Small intestine (tissue), 7 donors: ENCODE results near the gene TRIM58. TPM values are rescaled to one million over a fixed set of nuclear protein-coding genes. Genes with fewer than 3 reads are reported as not detected.

Source experiments
- DNase-seq, 2 donors: peaks; one replicate each; pipeline versions ENCODE4 v3.0.0 to v3.0.0-alpha.2; 2013
- FAIRE-seq: peaks from 2 replicates; lab custom pipeline; 2012; peaks lifted over from hg19 to GRCh38; lab: Jason Lieb, UNC
- H3K27ac ChIP-seq, 3 donors: one replicate each; pipeline ENCODE4 v1.5.1; 2013; ENCODE audit warnings: low read length in 2 of 3, mild to moderate bottlenecking in 2 of 3, control low read depth in 1 of 3, inconsistent platforms in 1 of 3, low read depth in 1 of 3, moderate library complexity in 1 of 3
- H3K27me3 ChIP-seq, 3 donors: one replicate each; pipeline ENCODE4 v1.6.1; 2013; ENCODE audit warnings: low read length in 3 of 3, inconsistent platforms in 1 of 3; ENCODE audit not compliant: control insufficient read depth in 3 of 3, insufficient read depth in 3 of 3
- H3K36me3 ChIP-seq, 3 donors: one replicate each; pipeline ENCODE4 v1.6.1; 2013; ENCODE audit warnings: low read length in 3 of 3, inconsistent platforms in 1 of 3, low read depth in 1 of 3, mild to moderate bottlenecking in 1 of 3, moderate library complexity in 1 of 3; ENCODE audit not compliant: control insufficient read depth in 3 of 3, insufficient read depth in 2 of 3
- H3K4me1 ChIP-seq, 3 donors: one replicate each; pipeline ENCODE4 v1.6.1; 2013; ENCODE audit warnings: low read length in 2 of 3, inconsistent platforms in 1 of 3, low read depth in 1 of 3, mild to moderate bottlenecking in 1 of 3, moderate library complexity in 1 of 3; ENCODE audit not compliant: control insufficient read depth in 3 of 3, insufficient read depth in 2 of 3
- H3K4me3 ChIP-seq, 3 donors: one replicate each; pipeline ENCODE4 v1.5.1; 2013; ENCODE audit warnings: low read length in 3 of 3, control low read depth in 1 of 3, inconsistent platforms in 1 of 3, low read depth in 1 of 3, mild to moderate bottlenecking in 1 of 3, moderate library complexity in 1 of 3
- H3K9me3 ChIP-seq, 2 donors: one replicate each; pipeline ENCODE4 v1.6.1; 2013; ENCODE audit warnings: low read depth in 1 of 2, low read length in 1 of 2; ENCODE audit not compliant: control insufficient read depth in 2 of 2, insufficient read depth in 1 of 2
- WGBS, 3 donors: extraction: QIAGEN DNeasy Blood & Tissue Kit; methylation state at CpG; one replicate each; pipeline ENCODE4 v1.1.7; 2013; 5-methylcytosine and 5-hydroxymethylcytosine counted together
- polyA plus RNA-seq, 4 donors: library from polyadenylated mRNA; stranded (reverse) in 3 of 4; unstranded in 1 of 4; fragments of 200-250 nt in 3 of 4; fragments of 120-200 nt in 1 of 4; gene quantifications; one replicate each; pipeline versions ENCODE4 v1.2.1 to v1.2.3, GENCODE V29; 2013
- donor health status: healthy with polysubstance abuse.
- donor health status: control.
- donor health status: control.
- donor health status: Bipolar disorder and iron deficiency.
- donor health status: healthy.

TRIM58 gene
- polyA plus RNA-seq, 4 donors: 0.37 to 1.0 TPM; not detected in 2

DNA sequence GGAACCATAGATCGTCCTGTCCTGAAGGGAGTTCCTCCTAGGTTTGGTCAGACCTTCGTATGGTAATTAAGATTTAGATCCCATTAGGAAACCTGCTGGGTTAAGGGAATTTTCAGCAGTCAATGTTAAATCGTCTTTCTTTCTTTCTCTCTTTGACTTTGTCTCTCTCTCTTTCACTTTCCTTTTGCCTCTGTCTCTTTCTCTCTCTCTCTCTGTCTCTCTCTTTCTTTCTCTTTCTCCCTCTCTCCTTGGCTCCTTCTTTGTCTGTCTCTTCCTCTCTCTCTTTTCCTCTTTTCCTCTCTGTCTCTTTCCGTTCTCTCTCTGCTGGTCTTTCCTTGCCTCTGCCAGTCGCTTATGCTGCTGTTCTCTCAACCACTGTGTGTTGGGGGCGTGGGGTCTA lies 47.1 kb downstream of the TRIM58 start:
- FAIRE-seq: no peak
- WGBS, 3 donors: 72 to 84% (median 79%) methylated on average over 6 of the region's 6 CpGs
- no peaks in the 10 kb centered on the region for H3K27me3 ChIP-seq
- no peak overlapping the region for H3K4me3 ChIP-seq
- H3K27ac ChIP-seq: no peak overlapping the region
- DNase-seq: no peak
- peaks cover 0 to 24% of the 10 kb centered on the region in 2 donors for H3K9me3 ChIP-seq
- no peaks in the 10 kb centered on the region for H3K36me3 ChIP-seq
- H3K4me1 ChIP-seq: no peaks in the 10 kb centered on the region

DNA sequence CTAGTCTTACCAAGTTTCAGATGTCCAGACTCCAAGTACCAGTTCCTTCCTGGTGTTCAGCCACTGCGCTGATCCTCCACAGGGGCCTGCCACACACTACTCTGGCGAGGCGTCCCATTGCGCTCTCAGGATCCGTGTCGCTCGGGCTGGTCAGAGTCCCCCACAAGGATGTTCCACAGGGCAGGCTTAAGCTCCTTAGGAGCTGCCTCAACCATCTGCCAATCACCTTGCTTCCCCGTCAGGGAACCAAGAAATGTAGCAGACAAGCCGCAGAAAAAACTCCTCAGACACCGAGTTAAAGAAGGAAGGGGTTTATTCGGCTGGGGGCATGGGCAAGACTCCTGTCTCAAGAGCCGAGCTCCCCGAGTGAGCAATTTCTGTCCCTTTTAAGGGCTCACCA lies 48.2 kb downstream of the TRIM58 start:
- Histone ChIP-seq H3K27ac (no peak overlapping the region), H3K36me3 (no peaks in the 10 kb centered on the region), H3K4me3 (no peak overlapping the region), H3K9me3 (peaks cover 0 to 24% of the 10 kb centered on the region in 2 donors), H3K4me1 (no peaks in the 10 kb centered on the region), H3K27me3 (no peaks in the 10 kb centered on the region)
- FAIRE-seq (no peak), DNase-seq (no peak)
- 86 to 92% (median 91%) methylated on average over 13 of the region's 13 CpGs for WGBS, 3 donors

DNA sequence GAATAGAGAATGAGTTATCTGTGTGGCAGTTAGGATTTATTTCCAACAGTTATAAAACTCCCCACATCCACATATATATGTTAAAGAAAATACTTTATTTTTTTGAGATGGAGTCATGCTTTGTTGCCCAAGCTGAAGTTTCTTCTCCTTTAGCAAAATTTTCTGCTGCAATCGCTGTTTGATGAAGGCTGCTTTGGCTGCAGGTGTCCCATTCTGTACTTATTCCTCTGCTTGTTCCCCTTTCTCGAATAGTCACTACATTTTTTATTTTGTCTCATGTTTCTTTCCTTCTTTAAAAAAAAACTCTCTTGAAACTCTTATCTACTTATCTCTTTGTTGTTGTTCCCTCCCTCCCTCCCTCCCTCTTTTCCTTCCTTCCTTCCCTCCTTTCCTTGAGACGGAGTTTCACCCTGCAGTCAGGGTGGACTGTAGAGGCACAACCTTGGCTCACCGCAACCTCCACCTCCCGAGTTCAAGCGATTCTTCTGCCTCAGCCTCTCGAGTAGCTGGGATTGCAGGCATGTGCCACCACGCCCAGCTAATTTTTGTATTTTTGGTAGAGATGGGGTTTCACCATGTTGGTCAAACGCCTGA lies 49.0 kb downstream of the TRIM58 start:
- DNase-seq (no peak), FAIRE-seq (no peak)
- 61 to 72% (median 64%) methylated on average over 9 of the region's 9 CpGs for WGBS, 3 donors
- no peaks in the 10 kb centered on the region for H3K4me1 ChIP-seq
- peaks cover 0 to 21% of the 10 kb centered on the region in 2 donors for H3K9me3 ChIP-seq
- H3K27ac ChIP-seq: no peak overlapping the region
- no peaks in the 10 kb centered on the region for H3K27me3 ChIP-seq
- no peaks in the 10 kb centered on the region for H3K36me3 ChIP-seq
- H3K4me3 ChIP-seq: no peak overlapping the region

DNA sequence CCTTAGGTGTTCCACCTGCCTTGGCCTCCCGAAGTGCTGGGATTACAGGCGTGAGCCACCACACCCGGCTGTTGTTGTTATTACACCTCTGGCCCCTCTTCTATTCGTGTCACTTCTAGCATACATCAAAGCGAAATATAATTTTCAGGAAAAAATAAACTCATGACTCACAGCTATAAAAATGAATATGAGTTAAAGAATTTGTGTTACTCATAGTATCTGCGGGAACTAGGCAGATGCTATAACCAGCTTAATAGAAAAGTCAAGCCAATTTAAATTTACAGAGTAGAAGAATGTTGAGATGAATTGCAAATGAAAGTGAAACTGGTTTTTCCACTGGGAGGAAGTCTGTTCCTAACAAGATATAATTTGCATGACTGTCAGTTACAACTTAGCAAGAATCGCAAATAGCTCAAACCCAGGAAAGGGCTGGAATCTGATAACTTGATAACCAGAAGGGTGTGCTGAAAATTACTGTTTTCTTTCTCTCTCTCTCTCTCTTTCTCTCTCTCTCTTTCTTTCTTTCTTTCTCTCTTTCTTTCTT lies 49.6 kb downstream of the TRIM58 start:
- WGBS, 3 donors: 41 to 51% (median 42%) methylated on average over 7 of the region's 7 CpGs
- FAIRE-seq (no peak), DNase-seq (peak in 1 of 2 donors; percentile 2)
- Histone ChIP-seq H3K9me3 (peaks cover 0 to 23% of the 10 kb centered on the region in 2 donors), H3K27me3 (no peaks in the 10 kb centered on the region), H3K4me3 (no peak overlapping the region), H3K36me3 (no peaks in the 10 kb centered on the region), H3K4me1 (no peaks in the 10 kb centered on the region), H3K27ac (no peak overlapping the region)

DNA sequence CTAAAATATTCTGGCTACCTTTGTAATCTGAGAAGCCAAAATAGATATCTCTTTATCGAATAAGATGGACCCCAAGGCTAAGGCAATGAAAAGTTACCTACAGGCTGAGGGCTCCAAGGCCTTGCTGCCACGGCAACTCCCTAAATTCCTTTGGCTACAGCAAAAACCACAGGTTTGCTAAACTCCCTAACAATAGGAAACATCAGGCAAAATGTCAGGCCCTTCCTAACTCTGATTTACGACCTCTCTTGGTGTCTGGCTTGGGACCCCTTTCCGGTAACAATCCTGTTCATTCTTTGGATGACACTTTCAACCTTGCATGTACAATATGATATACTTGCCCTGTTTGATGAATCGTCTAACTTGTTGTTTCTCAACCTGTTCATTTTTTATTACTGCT lies 51.8 kb downstream of the TRIM58 start:
- FAIRE-seq (no peak), DNase-seq (no peak)
- no peak overlapping the region for H3K4me3 ChIP-seq
- 74 to 79% (median 79%) methylated on average over 5 of the region's 5 CpGs for WGBS, 3 donors
- no peaks in the 10 kb centered on the region for H3K4me1 ChIP-seq
- H3K36me3 ChIP-seq: no peaks in the 10 kb centered on the region
- H3K9me3 ChIP-seq: peaks cover 0 to 23% of the 10 kb centered on the region in 2 donors
- no peak overlapping the region for H3K27ac ChIP-seq
- H3K27me3 ChIP-seq: no peaks in the 10 kb centered on the region

DNA sequence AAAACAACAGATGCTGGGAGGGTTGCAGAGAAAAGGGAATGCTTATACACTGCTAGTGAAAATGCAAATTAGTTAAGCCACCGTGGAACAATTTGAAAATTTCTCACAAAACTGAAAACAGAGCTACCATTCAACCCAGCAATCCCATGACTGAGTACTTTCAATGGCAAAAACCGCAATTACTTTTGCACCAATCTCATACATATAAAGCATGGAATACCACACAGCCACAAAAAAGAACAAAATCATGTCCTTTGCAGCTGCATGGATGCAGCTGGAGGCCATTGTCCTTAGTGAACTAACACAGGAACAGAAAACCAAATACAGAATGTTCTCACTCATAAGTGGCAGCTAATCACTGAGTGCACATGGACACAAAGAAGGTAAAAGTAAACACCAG lies 56.8 kb downstream of the TRIM58 start:
- no peak for FAIRE-seq
- H3K4me1 ChIP-seq: no peaks in the 10 kb centered on the region
- H3K27ac ChIP-seq: no peak overlapping the region
- no peaks in the 10 kb centered on the region for H3K36me3 ChIP-seq
- DNase-seq: no peak
- peaks cover 0 to 8% of the 10 kb centered on the region in 2 donors for H3K9me3 ChIP-seq
- WGBS, 3 donors: 71 to 79% (median 72%) methylated on average over 2 of the region's 2 CpGs
- H3K4me3 ChIP-seq: no peak overlapping the region
- no peaks in the 10 kb centered on the region for H3K27me3 ChIP-seq

DNA sequence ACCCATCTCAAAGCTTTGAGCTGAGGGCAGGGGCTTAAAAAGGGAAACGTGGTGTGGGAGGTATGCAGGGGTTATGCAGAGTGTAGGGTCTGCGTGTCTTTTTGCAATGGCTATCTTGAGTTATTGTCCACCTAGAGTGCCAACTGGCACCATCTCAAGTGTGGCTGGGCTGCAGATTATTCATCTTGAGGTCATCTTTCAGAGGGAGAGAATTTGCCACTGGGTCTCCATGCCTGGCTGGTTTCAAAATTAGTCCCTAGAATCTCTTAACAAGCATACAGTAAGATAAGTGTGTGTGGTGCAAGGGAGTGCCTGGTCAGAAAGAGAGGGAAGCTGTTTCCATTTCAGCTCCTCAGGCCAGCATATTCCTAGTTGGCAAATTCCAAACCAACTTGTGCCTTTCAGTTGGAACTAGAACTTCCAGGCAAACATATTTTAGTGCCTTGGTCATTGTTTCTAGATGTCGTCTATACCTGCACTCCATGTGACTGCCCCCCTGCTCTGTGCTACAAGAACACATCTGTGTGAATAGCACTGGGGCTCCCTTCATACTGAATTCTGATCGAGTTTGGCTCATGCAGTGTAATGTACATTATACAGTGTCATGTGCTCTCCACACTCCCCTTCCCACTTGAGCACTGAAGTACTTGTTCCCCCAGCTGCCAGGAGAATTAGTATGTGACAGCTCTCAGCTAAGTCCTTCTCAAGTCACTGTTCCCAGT lies 58.1 kb downstream of the TRIM58 start:
- 61 to 65% (median 64%) methylated on average over 4 of the region's 4 CpGs for WGBS, 3 donors
- no peaks in the 10 kb centered on the region for H3K36me3 ChIP-seq
- peaks cover 0 to 8% of the 10 kb centered on the region in 2 donors for H3K9me3 ChIP-seq
- no peaks in the 10 kb centered on the region for H3K4me1 ChIP-seq
- DNase-seq (no peak), FAIRE-seq (no peak)
- H3K27ac ChIP-seq: no peak overlapping the region
- no peaks in the 10 kb centered on the region for H3K27me3 ChIP-seq
- no peak overlapping the region for H3K4me3 ChIP-seq

DNA sequence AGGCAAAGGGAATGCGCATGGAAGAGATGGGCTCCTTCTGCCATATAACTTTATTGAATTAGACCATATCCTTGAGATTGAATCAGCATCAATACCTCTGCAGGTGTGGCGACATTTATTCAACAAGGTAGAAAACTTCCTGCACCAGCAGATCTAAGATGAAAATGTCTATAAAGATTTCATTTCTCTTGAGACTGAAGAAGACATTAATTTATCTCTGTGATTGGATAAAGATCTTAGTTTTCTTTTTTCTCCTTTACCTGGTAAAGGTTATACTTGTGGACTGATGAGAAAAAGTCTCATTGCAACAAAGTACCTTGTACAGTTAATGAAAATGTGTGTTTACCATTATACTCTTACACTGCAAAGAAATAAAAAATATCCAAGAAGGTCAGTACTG lies 63.0 kb downstream of the TRIM58 start, which contains the start of gene OR2T8:
Gene OR2T8, plus strand, starts transcription at position 301 of the 400 bp plus-strand sequence. CDS start 766 bp downstream, outside the sequence.
- H3K27me3 ChIP-seq: no peaks in the 10 kb centered on the region

More for the DNA sequence above, 63.0 kb downstream of the TRIM58 start, which contains the start of gene OR2T8:
- H3K4me3 ChIP-seq: no peak within 1 kb of the TSS
- 82 to 95% (median 94%) methylated on average over 2 of the region's 2 CpGs for WGBS, 3 donors
- no peaks in the 10 kb centered on the region for H3K36me3 ChIP-seq
- no peak for FAIRE-seq
- peaks cover 0 to 5% of the 10 kb centered on the region in 2 donors for H3K9me3 ChIP-seq
- no peaks in the 10 kb centered on the region for H3K4me1 ChIP-seq
- DNase-seq: no peak
- no peak within 1 kb of the TSS for H3K27ac ChIP-seq
